HepG2 (cell line): ENCODE measurements around the gene PYGO1. TPM values are rescaled to one million over a fixed set of nuclear protein-coding genes. Genes with fewer than 3 reads are reported as not detected.
A peak's percentile ranks its signal among the peaks of the same experiment; 100 is the strongest.

ENCODE experiments used
- BCL6 ChIP-seq: IDR thresholded peaks from 2 replicates; pipeline ENCODE4 v1.6.1; 2016; ENCODE audit warnings: missing genetic modification reagents, missing compliant biosample characterization
- CC2D1A ChIP-seq: sonication (generic); formaldehyde crosslinking; IDR thresholded peaks from 2 replicates; pipeline ENCODE4 v1.8.1; 2023; ENCODE audit warnings: mild to moderate bottlenecking, missing genetic modification reagents
- HMG20B ChIP-seq: conservative IDR thresholded peaks from 2 replicates; pipeline ENCODE4 v1.6.1; 2016; ENCODE audit warnings: missing genetic modification reagents, missing compliant biosample characterization
- HNRNPLL ChIP-seq: fragments of 200-400 bp; formaldehyde crosslinking; IDR thresholded peaks from 2 replicates; pipeline ENCODE4 v1.6.1; 2017; ENCODE audit warnings: mild to moderate bottlenecking, low read depth, low read length; ENCODE audit not compliant: poor library complexity, severe bottlenecking
- HOXA9 ChIP-seq: sonication (generic); formaldehyde crosslinking; IDR thresholded peaks from 2 replicates; pipeline ENCODE4 v1.8.1; 2022; ENCODE audit warnings: missing genetic modification reagents, mild to moderate bottlenecking, moderate library complexity, borderline replicate concordance
- KDM2A ChIP-seq: sonication (generic); formaldehyde crosslinking; IDR thresholded peaks from 2 replicates; pipeline ENCODE4 v1.4.0; 2020; ENCODE audit warnings: low read depth, missing genetic modification reagents, borderline replicate concordance
- KLF16 ChIP-seq, 2 experiments: sonication (generic) in 1 of 2; formaldehyde crosslinking in 1 of 2; IDR thresholded peaks; 2 replicates each; pipeline versions ENCODE4 v1.6.1 to v1.8.0; 2016 to 2023; ENCODE audit warnings: missing genetic modification reagents in 2 of 2, missing compliant biosample characterization in 1 of 2
- MXD4 ChIP-seq: IDR thresholded peaks from 2 replicates; pipeline ENCODE4 v1.6.1; 2016; ENCODE audit warnings: mild to moderate bottlenecking, missing biosample characterization, missing genetic modification reagents
- MYC ChIP-seq: sonication (generic); formaldehyde crosslinking; IDR thresholded peaks from 2 replicates; pipeline ENCODE4 v1.9.0; 2021; ENCODE audit warnings: missing genetic modification reagents, borderline replicate concordance
- PRDM10 ChIP-seq: sonication (generic); formaldehyde crosslinking; IDR thresholded peaks from 2 replicates; pipeline ENCODE4 v1.4.0; 2020; ENCODE audit warnings: low read depth, missing genetic modification reagents
- RFX3 ChIP-seq: IDR thresholded peaks from 2 replicates; pipeline ENCODE4 v1.6.1; 2016; ENCODE audit warnings: missing biosample characterization, missing genetic modification reagents
- SIN3A ChIP-seq: IDR thresholded peaks from 2 replicates; pipeline ENCODE4 v1.6.1; 2011; ENCODE audit warnings: low read depth, mild to moderate bottlenecking, control low read depth, low read length, borderline replicate concordance
- SRSF9 ChIP-seq: fragments of 200-400 bp; formaldehyde crosslinking; IDR thresholded peaks from 2 replicates; pipeline ENCODE4 v1.6.1; 2018; ENCODE audit warnings: borderline replicate concordance, mild to moderate bottlenecking, low read depth, low read length; ENCODE audit not compliant: insufficient read depth, poor library complexity, severe bottlenecking
- ZBTB2 ChIP-seq: sonication (generic); formaldehyde crosslinking; IDR thresholded peaks from 2 replicates; pipeline ENCODE4 v1.8.0; 2022; ENCODE audit warnings: low read depth, missing genetic modification reagents
- ZBTB4 ChIP-seq: sonication (generic); formaldehyde crosslinking; IDR thresholded peaks from 2 replicates; pipeline ENCODE4 v1.4.0; 2020; ENCODE audit warnings: missing genetic modification reagents, mild to moderate bottlenecking, borderline replicate concordance
- ZBTB44 ChIP-seq: sonication (generic); formaldehyde crosslinking; IDR thresholded peaks from 2 replicates; pipeline ENCODE4 v1.4.0; 2020; ENCODE audit warnings: missing genetic modification reagents
- ZNF672 ChIP-seq: sonication (generic); formaldehyde crosslinking; IDR thresholded peaks from 2 replicates; pipeline ENCODE4 v1.8.1; 2022; ENCODE audit warnings: missing genetic modification reagents
- ZNF790 ChIP-seq: sonication (generic); formaldehyde crosslinking; IDR thresholded peaks from 2 replicates; pipeline ENCODE4 v1.8.0; 2022; ENCODE audit warnings: missing genetic modification reagents, mild to moderate bottlenecking, borderline replicate concordance
- polyA plus RNA-seq, 8 experiments: library from polyadenylated mRNA; depleted of rRNA in 3 of 8; stranded (reverse) in 7 of 8; unstranded in 1 of 8; fragments of >200 nt; fragmentation: Illumina TruSeq in 4 of 8; extraction: Trizol in 4 of 8; gene quantifications; 2 replicates each; pipeline versions ENCODE4 v1.2.1 to v1.2.3, GENCODE V29; 2011 to 2016; ENCODE audit warnings: low read depth in 4 of 8, missing spikeins in 1 of 8, mixed read lengths in 1 of 8; ENCODE audit not compliant: insufficient read depth in 1 of 8
- total RNA-seq, 5 experiments: library from RNA; depleted of rRNA; stranded (reverse); fragments of >200 nt; fragmentation: Illumina TruSeq; extraction: Trizol; gene quantifications; 2 replicates each; pipeline ENCODE4 v1.2.3, GENCODE V29; 2016; ENCODE audit warnings: low read depth in 1 of 5

The PYGO1 gene
- total and polyA plus RNA-seq, 2 of the 13 experiments (the other 11 are each of a cell fraction or from before 2014, with no cell fraction given), result 1.1 to 1.8 TPM

- peak; percentile 94 for TF ChIP-seq MYC
- no peak for TF ChIP-seq ZBTB4
- TF ChIP-seq ZNF790 (CRISPR knock-in tag), result no peak
- no peak for TF ChIP-seq RFX3 (CRISPR knock-in tag)
- peak; percentile 91 for TF ChIP-seq MXD4 (CRISPR knock-in tag)
- TF ChIP-seq KDM2A, result peak; percentile 27; the same call in 1 of the 2 replicates
- no peak for TF ChIP-seq ZNF672 (CRISPR knock-in tag)
- TF ChIP-seq KLF16 (CRISPR knock-in tag; IDR thresholded peaks at IDR 0.05), result peak in 1 of 2 experiments; percentile 61; a peak in 1 of 4 replicates
- no peak for TF ChIP-seq CC2D1A (CRISPR knock-in tag)
- no peak for TF ChIP-seq ZBTB2
- no peak for TF ChIP-seq SRSF9
- no peak for TF ChIP-seq HNRNPLL
- no peak for TF ChIP-seq ZBTB44 (CRISPR knock-in tag)
- no peak for TF ChIP-seq HOXA9 (CRISPR knock-in tag)
- no peak for TF ChIP-seq BCL6 (CRISPR knock-in tag)
- no peak for TF ChIP-seq SIN3A
- no peak for TF ChIP-seq PRDM10
- TF ChIP-seq HMG20B, result no peak
Observed at GRCh38 chr15:55526559-55527036, 61.5 kb downstream of the PYGO1 start (continued).
